Chondrocyte (in vitro differentiated cells): ENCODE data around the gene GUK1. TPM values are rescaled to one million over a fixed set of nuclear protein-coding genes. Genes with fewer than 3 reads are reported as not detected.

Source experiments
- DNase-seq: peaks from one replicate; pipeline ENCODE4 v3.0.0; 2021; ENCODE audit warnings: mixed read lengths, low spot score
- H3K27ac Mint-ChIP-seq: one replicate; pipeline ENCODE4 v1.8.0; 2021; ENCODE audit warnings: mild to moderate bottlenecking, moderate library complexity, mixed read lengths; ENCODE audit not compliant: unreplicated experiment
- H3K27me3 Mint-ChIP-seq: 2 replicates; pipeline ENCODE4 v1.8.0; 2021; ENCODE audit warnings: low read depth, mixed read lengths
- H3K36me3 Mint-ChIP-seq: 2 replicates; pipeline ENCODE4 v1.8.0; 2021; ENCODE audit warnings: low read depth, mixed read lengths
- H3K4me1 Mint-ChIP-seq: 2 replicates; pipeline ENCODE4 v1.8.0; 2021; ENCODE audit warnings: low read depth, mild to moderate bottlenecking, mixed read lengths
- H3K4me3 Mint-ChIP-seq: one replicate; pipeline ENCODE4 v1.8.0; 2021; ENCODE audit warnings: mild to moderate bottlenecking, moderate library complexity, mixed read lengths; ENCODE audit not compliant: unreplicated experiment
- H3K9me3 Mint-ChIP-seq: 2 replicates; pipeline ENCODE4 v1.8.0; 2021; ENCODE audit warnings: low read depth, mixed read lengths
- CTCF ChIP-seq: fragments of 200-600 bp; sonication (generic); IDR thresholded peaks from 2 replicates; pipeline ENCODE4 v1.5.0; 2021; ENCODE audit warnings: antibody characterized with exemption, mild to moderate bottlenecking, moderate library complexity
- total RNA-seq: library from RNA; stranded (reverse); gene quantifications from 3 replicates; pipeline ENCODE4 v1.2.1, GENCODE V29; 2021

The GUK1 gene
- total RNA-seq, 1 donor from 2014 or later = 196 TPM

GRCh38 chr1:228105996-228106799, 33.9 kb upstream of the GUK1 start:
- no peak for TF ChIP-seq CTCF
- DNase-seq = peak; percentile 77
- peaks cover 4% of the 10 kb centered on the region for H3K36me3 Mint-ChIP-seq
- H3K27me3 Mint-ChIP-seq = no peaks in the 10 kb centered on the region
- H3K9me3 Mint-ChIP-seq = no peaks in the 10 kb centered on the region
- H3K27ac Mint-ChIP-seq = no peak overlapping the region
- no peak overlapping the region for H3K4me3 Mint-ChIP-seq
- peaks cover 43% of the 10 kb centered on the region for H3K4me1 Mint-ChIP-seq

DNA sequence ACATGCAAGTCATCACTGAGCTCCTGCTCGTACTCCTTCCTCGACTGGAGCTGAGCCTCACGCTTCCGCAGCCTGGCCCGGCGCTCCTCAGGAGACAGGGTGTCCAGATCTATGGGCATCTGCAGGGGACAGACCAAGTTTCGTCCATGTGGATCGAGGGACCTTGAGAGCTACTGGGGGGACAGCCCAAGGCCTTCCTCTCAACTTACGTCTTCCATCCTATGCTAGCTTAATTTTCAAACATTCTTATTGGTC, 33.4 kb upstream of the GUK1 start:
- H3K9me3 Mint-ChIP-seq = no peaks in the 10 kb centered on the region
- no peak overlapping the region for H3K4me3 Mint-ChIP-seq
- H3K36me3 Mint-ChIP-seq = peaks cover 4% of the 10 kb centered on the region
- TF ChIP-seq CTCF = no peak
- no peaks in the 10 kb centered on the region for H3K27me3 Mint-ChIP-seq
- H3K4me1 Mint-ChIP-seq = peaks cover 37% of the 10 kb centered on the region
- DNase-seq = peak; percentile 82
- H3K27ac Mint-ChIP-seq = no peak overlapping the region

DNA sequence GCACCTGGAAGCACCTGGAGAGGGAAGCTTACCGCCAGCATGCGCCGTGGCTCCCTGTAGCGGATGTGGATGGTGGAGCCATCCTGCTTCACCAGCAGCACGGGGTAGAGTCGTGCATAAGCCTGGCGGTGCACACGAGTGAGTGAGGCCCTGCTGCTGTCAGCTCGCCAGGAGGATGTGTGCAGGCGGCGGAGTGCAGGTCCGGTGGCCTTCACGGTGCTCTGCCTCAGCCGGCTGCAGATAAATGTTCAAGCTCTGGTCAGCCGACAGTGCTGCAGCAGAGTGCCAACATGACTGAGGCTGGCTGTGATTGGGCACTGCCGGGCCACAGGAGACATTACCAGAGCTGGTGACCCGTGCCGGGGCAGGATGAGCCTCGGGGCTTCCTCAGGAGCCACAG, 32.4 kb upstream of the GUK1 start:
- TF ChIP-seq CTCF = no peak
- Mint-ChIP-seq H3K27me3 (no peaks in the 10 kb centered on the region), H3K4me3 (peak overlapping the region; percentile 89), H3K9me3 (no peaks in the 10 kb centered on the region), H3K27ac (no peak overlapping the region), H3K36me3 (peaks cover 4% of the 10 kb centered on the region), H3K4me1 (peaks cover 37% of the 10 kb centered on the region)
- peak; percentile 88 for DNase-seq

- Mint-ChIP-seq H3K4me1 (peaks cover 37% of the 10 kb centered on the region), H3K27me3 (no peaks in the 10 kb centered on the region), H3K27ac (peak overlapping the region; percentile 93), H3K9me3 (no peaks in the 10 kb centered on the region), H3K4me3 (peak overlapping the region; percentile 89), H3K36me3 (peaks cover 4% of the 10 kb centered on the region)
- no peak for DNase-seq
- no peak for TF ChIP-seq CTCF
These were observed 31.9 kb upstream of the GUK1 start for GRCh38 chr1:228108055-228108690.

- Mint-ChIP-seq H3K4me1 (peaks cover 32% of the 10 kb centered on the region), H3K9me3 (no peaks in the 10 kb centered on the region), H3K27ac (peak overlapping the region; percentile 93), H3K4me3 (peak overlapping the region; percentile 89), H3K36me3 (peaks cover 4% of the 10 kb centered on the region), H3K27me3 (no peaks in the 10 kb centered on the region)
- TF ChIP-seq CTCF = no peak
- DNase-seq = no peak
These were observed 31.4 kb upstream of the GUK1 start for GRCh38 chr1:228108742-228109072.
